GM12875 (cell line): Measurements from ENCODE around the gene IFT57.

Source experiments
- H3K4me3 ChIP-seq: one replicate; pipeline ENCODE4 v1.5.1; 2011; ENCODE audit warnings: low read depth, low read length, control low read depth
- CTCF ChIP-seq: IDR thresholded peaks from 2 replicates; pipeline ENCODE4 v1.5.1; 2011; ENCODE audit warnings: low read depth, mild to moderate bottlenecking, control low read depth, inconsistent platforms, low read length, moderate library complexity, borderline replicate concordance; ENCODE audit not compliant: insufficient read depth

Gene IFT57

GRCh38 chr3:108178676-108179075 is 43.5 kb downstream of the IFT57 start:
- TF ChIP-seq CTCF: no peak

GRCh38 chr3:108177536-108177935 is 44.7 kb downstream of the IFT57 start:
- no peak overlapping the region for H3K4me3 ChIP-seq
- TF ChIP-seq CTCF: no peak

More at GRCh38 chr3:108178676-108179075, 43.5 kb downstream of the IFT57 start:
- H3K4me3 ChIP-seq: no peak overlapping the region

- no peak overlapping the region for H3K4me3 ChIP-seq
- no peak for TF ChIP-seq CTCF
Observed at GRCh38 chr3:108175352-108175751, 46.9 kb downstream of the IFT57 start.

- no peak overlapping the region for H3K4me3 ChIP-seq
- TF ChIP-seq CTCF: no peak
Observed at GRCh38 chr3:108171106-108171505, 51.1 kb downstream of the IFT57 start.

GRCh38 chr3:108164391-108164790 is 57.8 kb downstream of the IFT57 start:
- TF ChIP-seq CTCF: no peak
- H3K4me3 ChIP-seq: no peak overlapping the region

GRCh38 chr3:108159865-108160264 is 62.4 kb downstream of the IFT57 start:
- TF ChIP-seq CTCF: no peak

GRCh38 chr3:108159105-108159504 is 63.1 kb downstream of the IFT57 start:
- H3K4me3 ChIP-seq: no peak overlapping the region
- TF ChIP-seq CTCF: no peak

More at GRCh38 chr3:108159865-108160264, 62.4 kb downstream of the IFT57 start:
- no peak overlapping the region for H3K4me3 ChIP-seq
